ENCODE measurements around the gene VPS35L.

VPS35L gene

DNA sequence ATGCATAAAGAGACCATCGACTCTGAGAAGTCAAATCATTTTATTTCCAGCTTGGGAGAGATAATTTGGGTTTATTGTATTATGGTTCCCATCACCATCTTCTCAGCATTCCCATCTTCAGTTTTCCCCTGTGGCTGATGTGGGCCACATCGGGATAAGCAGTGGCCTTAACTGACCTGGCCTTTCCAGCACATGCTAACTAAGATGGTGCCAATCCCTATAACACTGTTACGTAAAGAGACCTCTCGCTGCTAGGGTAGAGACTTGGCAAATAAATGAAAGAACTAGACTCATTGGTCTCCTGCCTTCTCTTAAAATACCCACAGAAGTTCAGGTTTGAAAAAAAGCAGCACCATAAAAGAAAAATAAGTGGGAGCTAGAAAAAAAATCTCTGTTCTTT lies 49.4 kb downstream of the VPS35L start:
- no peak for TF ChIP-seq CTCF (IDR thresholded peaks at IDR 0.05; ENCODE audit: low read depth, low read length, missing control alignments)
- no peak for DNase-seq (ENCODE audit: low read depth)
- no peak overlapping the region for H3K4me3 ChIP-seq (ENCODE audit: low read depth, low read length)

DNA sequence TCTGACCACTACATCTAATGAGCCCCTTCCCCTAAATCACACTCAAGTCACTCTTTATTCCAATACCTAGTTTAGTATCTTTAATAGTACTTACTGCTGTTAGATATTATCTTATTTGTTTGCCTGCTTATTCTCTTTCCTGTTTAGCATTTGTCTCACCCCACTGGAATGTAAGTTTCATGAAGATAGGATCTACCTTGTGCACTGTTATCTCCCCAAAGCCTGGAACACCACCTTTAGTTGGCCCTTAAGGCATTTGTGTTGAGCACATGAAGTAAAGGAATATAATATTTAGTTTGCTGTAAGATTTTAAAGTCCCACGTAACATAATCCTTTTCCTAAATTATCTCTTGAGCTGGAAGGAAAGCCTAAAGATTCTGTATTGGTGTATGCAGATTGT lies 50.2 kb downstream of the VPS35L start:
- H3K4me3 ChIP-seq (ENCODE audit: low read depth, low read length), result no peak overlapping the region
- no peak for TF ChIP-seq CTCF (IDR thresholded peaks at IDR 0.05; ENCODE audit: low read depth, low read length, missing control alignments)
- DNase-seq (ENCODE audit: low read depth), result no peak

DNA sequence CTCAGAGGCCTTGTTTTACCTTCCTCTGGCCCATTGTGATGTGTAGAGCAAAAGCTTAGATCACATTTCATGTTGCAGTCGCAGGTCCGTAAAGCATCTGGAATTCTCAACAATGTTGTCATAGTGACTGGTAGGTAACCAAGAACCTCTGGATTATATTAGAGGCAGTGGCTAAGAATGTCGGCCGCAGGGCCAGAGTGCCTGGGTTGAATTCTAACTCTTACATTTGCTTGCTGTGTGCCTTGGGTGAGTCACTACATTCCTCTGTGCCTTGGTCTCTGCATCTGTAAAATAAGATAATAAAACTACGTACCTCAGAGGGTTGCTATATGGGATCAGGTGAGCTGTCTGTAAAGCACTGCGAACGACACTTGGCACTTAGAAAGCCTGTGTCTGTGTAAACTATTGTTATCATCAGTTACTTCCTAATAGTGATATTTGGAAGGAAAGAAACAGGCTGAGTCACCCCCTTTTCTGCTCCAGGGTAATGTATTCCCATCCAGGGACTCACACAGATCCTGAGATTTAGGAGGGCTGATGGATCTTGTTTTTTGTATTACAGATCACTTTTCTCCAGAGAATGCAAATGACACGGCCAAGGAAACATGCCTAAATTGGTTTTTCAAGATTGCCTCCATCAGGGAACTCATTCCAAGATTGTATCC lies 52.2 kb downstream of the VPS35L start:
- no peak for DNase-seq (ENCODE audit: low read depth)
- TF ChIP-seq CTCF (IDR thresholded peaks at IDR 0.05; ENCODE audit: low read depth, low read length, missing control alignments), result no peak
- H3K4me3 ChIP-seq (ENCODE audit: low read depth, low read length), result no peak overlapping the region

DNA sequence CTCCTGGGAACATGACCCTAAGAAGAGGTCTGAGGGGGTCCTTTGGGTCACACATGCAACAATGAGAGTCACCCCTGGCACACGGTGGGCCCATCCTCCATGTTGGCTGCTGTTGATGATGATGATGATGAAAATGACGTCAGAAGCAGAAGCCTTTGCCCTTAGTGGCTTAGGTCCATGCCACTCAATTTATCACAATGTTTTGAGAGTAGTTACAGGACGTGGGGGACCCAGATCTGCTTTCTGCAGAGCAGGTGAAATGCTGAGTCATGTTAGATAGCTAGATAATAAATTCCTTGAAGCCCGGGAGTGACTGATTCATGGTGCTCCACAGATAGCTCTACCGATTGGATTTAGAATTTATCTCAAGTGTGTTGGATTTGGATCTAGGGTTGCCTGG lies 53.9 kb downstream of the VPS35L start:
- no peak for DNase-seq (ENCODE audit: low read depth)
- no peak for TF ChIP-seq CTCF (IDR thresholded peaks at IDR 0.05; ENCODE audit: low read depth, low read length, missing control alignments)
- no peak overlapping the region for H3K4me3 ChIP-seq (ENCODE audit: low read depth, low read length)

- no peak for DNase-seq (ENCODE audit: low read depth)
- TF ChIP-seq CTCF (IDR thresholded peaks at IDR 0.05; ENCODE audit: low read depth, low read length, missing control alignments), result no peak
Measured at GRCh38 chr16:19610200-19610599, 54.7 kb downstream of the VPS35L start.

DNA sequence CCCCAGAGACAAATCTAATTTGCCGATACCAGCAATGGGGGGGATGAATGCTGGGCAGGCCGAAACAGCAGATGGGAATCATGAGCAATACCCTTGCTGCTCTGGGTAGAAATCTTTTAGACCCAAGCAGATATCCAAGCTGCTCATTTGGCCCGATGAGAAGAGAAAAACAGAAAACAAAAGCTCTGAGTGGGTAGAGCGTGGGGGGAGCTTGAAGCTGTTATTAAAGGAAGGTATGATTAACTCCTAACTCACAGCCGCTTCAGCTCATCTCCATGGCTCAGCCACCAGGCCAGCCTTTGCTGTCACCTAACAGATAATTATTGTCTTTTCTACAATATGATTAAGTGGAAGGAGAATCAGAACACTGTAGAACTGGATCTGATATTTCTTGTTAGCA lies 58.3 kb downstream of the VPS35L start:
- TF ChIP-seq CTCF (IDR thresholded peaks at IDR 0.05; ENCODE audit: low read depth, low read length, missing control alignments), result no peak
- DNase-seq (ENCODE audit: low read depth), result no peak
- H3K4me3 ChIP-seq (ENCODE audit: low read depth, low read length), result no peak overlapping the region

More at GRCh38 chr16:19610200-19610599, 54.7 kb downstream of the VPS35L start:
- H3K4me3 ChIP-seq (ENCODE audit: low read depth, low read length), result no peak overlapping the region

- TF ChIP-seq CTCF (IDR thresholded peaks at IDR 0.05; ENCODE audit: low read depth, low read length, missing control alignments), result no peak
- no peak for DNase-seq (ENCODE audit: low read depth)
- H3K4me3 ChIP-seq (ENCODE audit: low read depth, low read length), result no peak overlapping the region
Measured at GRCh38 chr16:19616241-19616640, 60.7 kb downstream of the VPS35L start.
